Ureter (tissue), 1 donor: ENCODE measurements around the gene ATG16L2. TPM values are rescaled to one million over a fixed set of nuclear protein-coding genes. Genes with fewer than 3 reads are reported as not detected.

Experiments
- DNase-seq: peaks from one replicate; pipeline ENCODE4 v3.0.0-alpha.2; 2020; ENCODE audit warnings: low spot score
- total RNA-seq: library from RNA; stranded (reverse); gene quantifications from one replicate; pipeline ENCODE4 v1.2.4, GENCODE V29; 2023
- donor health status: DM: yes; HTN: yes; CAD: no.

Gene ATG16L2
- 39.7 TPM for total RNA-seq

DNA sequence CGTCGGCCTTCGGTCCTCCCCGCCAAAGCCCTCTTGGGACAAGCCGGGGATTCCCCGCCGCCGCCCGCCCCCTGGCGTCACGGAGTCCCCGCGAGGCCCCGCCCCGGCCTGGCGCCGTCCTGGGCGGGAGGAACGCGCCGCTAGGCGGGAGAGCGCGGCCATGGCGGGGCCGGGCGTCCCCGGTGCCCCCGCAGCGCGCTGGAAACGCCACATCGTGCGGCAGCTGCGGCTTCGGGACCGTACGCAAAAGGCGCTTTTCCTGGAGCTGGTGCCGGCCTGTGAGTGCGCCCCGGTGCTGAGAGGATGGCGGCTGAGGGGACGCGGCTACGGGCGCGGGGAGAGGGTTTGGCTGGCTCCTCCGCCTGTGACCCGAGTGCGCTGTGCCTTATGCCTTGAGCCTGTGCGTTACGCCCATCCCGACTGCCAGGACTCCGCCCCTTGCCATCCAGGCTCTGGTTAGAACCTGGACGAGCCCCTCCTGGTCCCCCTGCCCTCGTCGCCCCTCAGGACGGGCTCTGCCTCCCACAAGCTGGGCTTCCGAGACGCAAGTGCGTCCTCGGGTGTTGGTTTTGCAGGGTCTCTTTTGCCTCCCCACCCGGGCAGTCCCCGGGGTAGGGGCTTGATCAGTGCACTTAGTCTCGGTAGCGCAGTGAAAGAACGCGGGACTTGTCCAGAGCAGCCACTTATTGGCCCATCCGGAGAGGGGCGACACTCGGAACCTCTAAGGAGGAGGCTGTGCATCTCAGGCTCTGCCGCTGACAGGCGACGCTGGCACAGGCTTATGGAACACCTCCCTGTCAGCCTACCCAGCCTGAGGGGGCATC lies at the start of gene ATG16L2:
Gene ATG16L2 (plus strand): TSS at position 126 of the 824 bp plus-strand sequence. CDS start 35 bp downstream, at position 161.
- DNase-seq: peak; percentile 88

- DNase-seq: no peak
These were observed 49.7 kb upstream of the ATG16L2 start for GRCh38 chr11:72764503-72764902.

- DNase-seq: no peak
These were observed 47.9 kb upstream of the ATG16L2 start for GRCh38 chr11:72766152-72766902.

GRCh38 chr11:72767203-72768062 lies 46.8 kb upstream of the ATG16L2 start:
- no peak for DNase-seq

DNA sequence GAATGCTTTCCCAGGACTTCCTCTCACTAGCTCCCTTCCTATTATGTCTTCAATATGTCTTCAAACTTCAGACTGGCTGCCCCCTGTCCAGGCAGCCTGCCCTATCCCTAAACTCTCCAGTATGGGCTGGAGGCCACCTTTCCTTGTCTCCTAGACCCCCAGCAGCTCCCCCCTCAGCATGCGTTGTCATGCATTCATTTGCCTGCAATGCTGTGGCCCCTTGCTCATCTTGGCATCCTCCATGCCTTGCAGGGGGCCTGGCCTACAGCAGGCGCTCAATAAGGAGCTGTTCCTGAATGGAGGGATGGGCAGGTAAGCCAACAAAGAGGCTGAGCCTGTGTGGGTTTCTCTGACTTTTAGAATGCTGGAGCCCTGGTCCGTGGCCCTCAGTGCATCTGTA lies 45.6 kb upstream of the ATG16L2 start:
- no peak for DNase-seq

GRCh38 chr11:72769680-72770079 lies 44.5 kb upstream of the ATG16L2 start:
- DNase-seq: no peak

GRCh38 chr11:72770799-72771198 lies 43.4 kb upstream of the ATG16L2 start:
- DNase-seq: no peak

GRCh38 chr11:72771507-72771906 lies 42.7 kb upstream of the ATG16L2 start:
- no peak for DNase-seq

- no peak for DNase-seq
These were observed 42.2 kb upstream of the ATG16L2 start for GRCh38 chr11:72772059-72772458.

DNA sequence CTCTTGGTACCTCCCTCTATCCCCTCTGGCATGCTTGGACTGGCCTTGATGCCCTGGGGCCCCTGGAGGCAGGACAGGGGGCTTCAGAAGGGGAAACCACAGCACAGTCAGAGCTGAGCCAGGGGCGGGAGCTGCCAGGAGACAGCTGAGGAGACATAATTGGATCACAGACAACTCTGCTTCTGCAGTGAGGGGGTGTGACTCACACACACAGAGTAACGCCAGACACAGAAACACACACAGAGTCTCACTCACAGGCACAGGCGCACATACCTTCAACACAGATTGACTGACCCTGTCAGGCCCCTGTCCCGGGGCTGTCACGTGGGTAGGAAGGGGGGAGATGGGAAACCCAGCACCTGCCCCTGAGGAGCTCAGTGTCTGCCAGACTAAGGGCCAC lies 40.9 kb upstream of the ATG16L2 start:
- no peak for DNase-seq

DNA sequence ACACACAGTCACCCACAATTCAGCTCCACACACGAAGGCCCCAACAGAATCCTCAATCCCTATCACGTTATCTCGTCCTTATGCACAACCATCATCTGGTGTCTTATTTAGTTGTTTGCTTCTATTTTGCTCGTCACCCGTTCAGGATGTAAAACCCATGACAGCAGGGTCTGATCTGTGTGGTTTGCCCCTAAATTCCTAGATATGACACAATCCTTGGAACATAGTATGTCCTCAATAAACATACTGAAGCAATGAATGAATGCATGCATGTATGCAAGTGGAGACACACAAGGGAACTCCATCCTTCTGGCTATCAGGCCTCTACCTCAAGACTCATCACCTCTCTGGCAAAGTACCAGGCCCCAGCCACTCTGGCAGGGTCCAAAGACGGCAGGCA lies 40.5 kb upstream of the ATG16L2 start:
- DNase-seq: no peak

GRCh38 chr11:72774499-72774898 lies 39.7 kb upstream of the ATG16L2 start:
- DNase-seq: no peak

DNA sequence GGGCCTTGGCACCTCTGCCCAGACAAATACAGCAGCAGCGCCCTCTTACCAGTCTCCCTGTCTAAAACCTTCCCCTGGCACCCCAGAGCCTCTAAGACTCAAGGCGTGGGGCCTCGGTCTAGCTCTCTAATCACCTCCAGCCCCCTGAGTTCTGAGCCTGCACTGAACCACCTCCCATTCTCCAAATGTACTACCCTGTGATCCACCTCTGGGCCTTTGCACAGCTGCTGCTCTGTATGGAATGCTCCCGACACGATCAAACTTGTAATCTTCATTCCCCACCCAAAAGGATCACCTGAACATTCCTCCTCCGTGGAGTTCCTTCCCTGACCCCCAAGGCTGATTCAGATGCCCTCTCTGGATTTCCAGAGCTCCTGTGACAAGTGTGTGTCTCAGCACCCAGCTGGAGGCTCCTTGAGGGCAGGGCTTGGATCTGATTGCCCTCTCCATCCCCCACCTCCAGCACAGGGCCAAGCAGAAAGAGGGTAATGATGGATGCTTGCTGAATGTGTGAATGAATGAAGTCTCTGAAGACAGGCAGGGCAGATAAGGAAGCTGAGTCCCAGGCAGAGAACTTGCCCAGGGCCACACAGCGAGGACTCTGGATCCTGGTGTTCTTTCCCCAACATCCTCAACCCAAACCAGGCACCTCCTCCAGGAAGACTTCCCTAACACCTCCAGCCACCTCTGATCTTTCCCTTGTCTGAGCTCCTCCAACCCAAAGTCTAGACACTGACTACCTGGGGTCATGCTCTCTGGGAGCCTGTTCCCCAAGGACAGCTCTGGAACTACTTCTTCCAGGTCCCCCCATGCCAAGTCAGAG lies 38.7 kb upstream of the ATG16L2 start:
- DNase-seq: no peak

GRCh38 chr11:72776117-72776843 lies 37.9 kb upstream of the ATG16L2 start:
- DNase-seq: no peak

GRCh38 chr11:72776844-72777754 lies 37.1 kb upstream of the ATG16L2 start:
- no peak for DNase-seq

- DNase-seq: no peak
These were observed 36.4 kb upstream of the ATG16L2 start for GRCh38 chr11:72777755-72778278.

DNA sequence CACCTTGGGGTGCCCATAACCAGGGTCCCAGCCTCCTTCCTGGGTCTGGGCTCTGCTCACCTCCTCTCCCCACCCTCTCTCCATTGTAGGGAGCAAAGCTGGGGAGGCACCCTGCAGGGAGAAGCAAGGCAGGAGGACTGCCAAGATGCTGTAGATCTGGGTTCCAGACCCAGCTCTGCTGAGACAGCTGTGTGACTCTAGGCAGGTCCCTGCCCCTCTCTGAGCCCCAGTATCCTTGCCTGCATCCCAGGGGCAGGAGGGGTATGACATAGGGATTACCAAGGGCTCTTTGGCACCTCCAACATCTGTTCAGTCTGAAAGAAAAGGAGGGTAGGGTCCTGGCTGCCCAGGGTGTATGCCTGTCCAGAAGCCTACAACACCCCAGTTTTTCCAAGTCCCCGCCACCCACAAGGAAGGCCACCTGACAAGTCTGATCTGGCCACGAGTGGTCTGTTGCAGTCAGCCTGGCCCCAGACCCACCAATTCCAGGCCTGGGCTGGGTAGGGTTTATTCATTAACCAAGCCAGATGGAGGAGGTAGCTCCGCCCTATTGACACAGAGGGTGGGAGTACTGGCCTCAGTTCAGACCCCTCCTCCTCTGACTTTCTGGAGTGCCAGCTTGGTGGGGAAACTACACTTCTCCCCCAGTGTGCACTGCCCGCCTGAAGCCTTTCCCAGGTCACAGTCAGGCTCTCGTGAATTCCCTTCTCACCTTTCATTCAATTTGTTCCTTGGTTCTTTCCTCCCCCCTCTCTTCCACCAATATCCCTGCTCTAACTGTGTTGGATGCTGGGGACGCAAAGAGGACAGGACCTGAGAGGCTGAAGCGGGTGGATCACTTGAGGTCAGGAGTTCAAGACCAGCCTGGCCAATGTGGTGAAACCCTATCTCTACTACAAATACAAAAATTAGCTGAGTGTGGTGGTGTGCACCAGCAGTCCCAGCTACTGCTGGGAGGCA lies 35.4 kb upstream of the ATG16L2 start:
- DNase-seq: no peak
